ENCODE measurements around the gene ATP13A5.

DNA sequence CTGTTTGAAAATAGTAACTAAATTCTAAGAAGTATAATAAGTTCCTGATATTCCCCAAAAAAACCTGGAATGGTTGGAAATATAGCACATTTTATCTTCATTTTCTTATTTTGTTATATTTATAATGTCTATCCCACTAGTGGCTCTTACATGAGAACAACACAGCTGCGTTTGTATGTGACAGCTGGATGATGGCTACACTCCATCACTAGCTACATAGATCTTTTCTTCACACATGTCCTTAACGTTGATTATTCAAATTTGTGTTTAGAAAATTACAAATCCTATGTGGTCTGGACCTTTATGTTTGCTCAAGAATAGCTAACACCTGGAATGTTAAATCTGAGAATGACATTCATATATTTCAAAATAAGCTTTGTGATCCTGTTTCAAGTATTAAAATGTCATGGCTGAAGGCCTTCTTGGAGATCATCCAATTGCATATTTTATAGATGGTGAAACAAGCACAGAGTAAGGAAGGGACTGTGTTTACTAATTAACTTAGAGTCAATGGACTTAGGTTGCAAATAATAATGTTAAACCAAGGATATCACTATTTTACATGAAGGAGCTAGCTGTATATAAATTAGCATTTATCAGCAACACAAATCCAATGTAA is 60.8 kb downstream of the ATP13A5 start:
- TF ChIP-seq POLR2AphosphoS5 (IDR thresholded peaks at IDR 0.05; ENCODE audit: low read depth) (no peak), EZH2 (IDR thresholded peaks at IDR 0.05; ENCODE audit: low read depth, unreplicated experiment) (no peak), EZH2phosphoT487 (IDR thresholded peaks at IDR 0.05; ENCODE audit: unreplicated experiment) (no peak), CREB1 (CRISPR knock-in tag; IDR thresholded peaks at IDR 0.05; ENCODE audit: low read depth) (no peak)
- TF ChIP-seq, protein P1, sequence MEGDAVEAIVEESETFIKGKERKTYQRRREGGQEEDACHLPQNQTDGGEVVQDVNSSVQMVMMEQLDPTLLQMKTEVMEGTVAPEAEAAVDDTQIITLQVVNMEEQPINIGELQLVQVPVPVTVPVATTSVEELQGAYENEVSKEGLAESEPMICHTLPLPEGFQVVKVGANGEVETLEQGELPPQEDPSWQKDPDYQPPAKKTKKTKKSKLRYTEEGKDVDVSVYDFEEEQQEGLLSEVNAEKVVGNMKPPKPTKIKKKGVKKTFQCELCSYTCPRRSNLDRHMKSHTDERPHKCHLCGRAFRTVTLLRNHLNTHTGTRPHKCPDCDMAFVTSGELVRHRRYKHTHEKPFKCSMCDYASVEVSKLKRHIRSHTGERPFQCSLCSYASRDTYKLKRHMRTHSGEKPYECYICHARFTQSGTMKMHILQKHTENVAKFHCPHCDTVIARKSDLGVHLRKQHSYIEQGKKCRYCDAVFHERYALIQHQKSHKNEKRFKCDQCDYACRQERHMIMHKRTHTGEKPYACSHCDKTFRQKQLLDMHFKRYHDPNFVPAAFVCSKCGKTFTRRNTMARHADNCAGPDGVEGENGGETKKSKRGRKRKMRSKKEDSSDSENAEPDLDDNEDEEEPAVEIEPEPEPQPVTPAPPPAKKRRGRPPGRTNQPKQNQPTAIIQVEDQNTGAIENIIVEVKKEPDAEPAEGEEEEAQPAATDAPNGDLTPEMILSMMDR (conservative IDR thresholded peaks at IDR 0.05; ENCODE audit: low read depth in 2 of 2), result no peak
- TF ChIP-seq, protein P2, sequence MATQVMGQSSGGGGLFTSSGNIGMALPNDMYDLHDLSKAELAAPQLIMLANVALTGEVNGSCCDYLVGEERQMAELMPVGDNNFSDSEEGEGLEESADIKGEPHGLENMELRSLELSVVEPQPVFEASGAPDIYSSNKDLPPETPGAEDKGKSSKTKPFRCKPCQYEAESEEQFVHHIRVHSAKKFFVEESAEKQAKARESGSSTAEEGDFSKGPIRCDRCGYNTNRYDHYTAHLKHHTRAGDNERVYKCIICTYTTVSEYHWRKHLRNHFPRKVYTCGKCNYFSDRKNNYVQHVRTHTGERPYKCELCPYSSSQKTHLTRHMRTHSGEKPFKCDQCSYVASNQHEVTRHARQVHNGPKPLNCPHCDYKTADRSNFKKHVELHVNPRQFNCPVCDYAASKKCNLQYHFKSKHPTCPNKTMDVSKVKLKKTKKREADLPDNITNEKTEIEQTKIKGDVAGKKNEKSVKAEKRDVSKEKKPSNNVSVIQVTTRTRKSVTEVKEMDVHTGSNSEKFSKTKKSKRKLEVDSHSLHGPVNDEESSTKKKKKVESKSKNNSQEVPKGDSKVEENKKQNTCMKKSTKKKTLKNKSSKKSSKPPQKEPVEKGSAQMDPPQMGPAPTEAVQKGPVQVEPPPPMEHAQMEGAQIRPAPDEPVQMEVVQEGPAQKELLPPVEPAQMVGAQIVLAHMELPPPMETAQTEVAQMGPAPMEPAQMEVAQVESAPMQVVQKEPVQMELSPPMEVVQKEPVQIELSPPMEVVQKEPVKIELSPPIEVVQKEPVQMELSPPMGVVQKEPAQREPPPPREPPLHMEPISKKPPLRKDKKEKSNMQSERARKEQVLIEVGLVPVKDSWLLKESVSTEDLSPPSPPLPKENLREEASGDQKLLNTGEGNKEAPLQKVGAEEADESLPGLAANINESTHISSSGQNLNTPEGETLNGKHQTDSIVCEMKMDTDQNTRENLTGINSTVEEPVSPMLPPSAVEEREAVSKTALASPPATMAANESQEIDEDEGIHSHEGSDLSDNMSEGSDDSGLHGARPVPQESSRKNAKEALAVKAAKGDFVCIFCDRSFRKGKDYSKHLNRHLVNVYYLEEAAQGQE (IDR thresholded peaks at IDR 0.05; ENCODE audit: unreplicated experiment), result no peak
